HEK293 (cell line): ENCODE data around the gene PAK4.

Source experiments
- CTCF ChIA-PET: fragments of 350-600 bp; formaldehyde crosslinking; extraction: SDS; loops from one replicate; lab custom pipeline; 2021; ENCODE audit warnings: antibody characterized with exemption; lab: Yijun Ruan, JAX
- POLR2A ChIA-PET: fragments of 300-600 bp; formaldehyde crosslinking; extraction: SDS; loops from one replicate; lab custom pipeline; 2020; ENCODE audit warnings: antibody characterized with exemption, inconsistent platforms; lab: Yijun Ruan, JAX
- H3K27ac ChIP-seq: fragments of 200-500 bp; sonication (Bioruptor generic); 2 replicates; pipeline ENCODE4 v1.5.1; 2014; ENCODE audit warnings: low read depth, low read length, control low read depth, inconsistent platforms; ENCODE audit errors: extremely low read depth
- H3K36me3 ChIP-seq, 2 experiments: fragments of 200-500 bp in 1 of 2; sonication (Bioruptor generic) in 1 of 2; 1 replicate in 1 of 2; 2 replicates in 1 of 2; pipeline ENCODE4 v1.5.1; 2014 to 2017; ENCODE audit warnings: inconsistent platforms in 2 of 2, low read length in 2 of 2; ENCODE audit not compliant: control insufficient read depth in 2 of 2, insufficient read depth in 1 of 2
- H3K4me1 ChIP-seq: fragments of 200-500 bp; sonication (Bioruptor generic); 2 replicates; pipeline ENCODE4 v1.5.1; 2014; ENCODE audit warnings: mild to moderate bottlenecking, low read length, inconsistent platforms; ENCODE audit not compliant: control insufficient read depth, insufficient read depth
- H3K4me3 ChIP-seq: 2 replicates; pipeline ENCODE4 v1.5.1; 2011; ENCODE audit warnings: low read depth, mild to moderate bottlenecking, control low read depth, low read length, moderate library complexity
- H3K9me3 ChIP-seq: fragments of 200-500 bp; sonication (Bioruptor generic); 2 replicates; pipeline ENCODE4 v1.5.1; 2014; ENCODE audit warnings: low read depth, low read length, inconsistent platforms; ENCODE audit not compliant: control insufficient read depth, insufficient read depth
- BCL6B ChIP-seq: fragments of 450-650 bp; formaldehyde crosslinking; IDR thresholded peaks from 2 replicates; pipeline ENCODE4 v1.5.1; 2017; ENCODE audit warnings: missing biosample characterization, missing genetic modification characterization
- HIC1 ChIP-seq: fragments of 450-650 bp; formaldehyde crosslinking; IDR thresholded peaks from 2 replicates; pipeline ENCODE4 v1.5.1; 2016; ENCODE audit warnings: missing biosample characterization, missing genetic modification characterization
- IKZF3 ChIP-seq: fragments of 450-650 bp; IDR thresholded peaks from 2 replicates; pipeline ENCODE4 v1.5.0; 2018; ENCODE audit warnings: missing biosample characterization, mild to moderate bottlenecking, missing genetic modification characterization, moderate library complexity
- INSM2 ChIP-seq: fragments of 450-650 bp; formaldehyde crosslinking; IDR thresholded peaks from 2 replicates; pipeline ENCODE4 v1.5.1; 2016; ENCODE audit warnings: missing biosample characterization, missing genetic modification characterization
- REST ChIP-seq: fragments of 450-650 bp; formaldehyde crosslinking; IDR thresholded peaks from 2 replicates; pipeline ENCODE4 v1.5.1; 2016; ENCODE audit warnings: missing biosample characterization, missing genetic modification characterization
- WT1 ChIP-seq: fragments of 450-650 bp; formaldehyde crosslinking; IDR thresholded peaks from 2 replicates; pipeline ENCODE4 v1.5.1; 2016; ENCODE audit warnings: missing biosample characterization, missing genetic modification characterization
- ZBTB20 ChIP-seq: fragments of 450-650 bp; formaldehyde crosslinking; IDR thresholded peaks from 2 replicates; pipeline ENCODE4 v1.5.1; 2016; ENCODE audit warnings: missing biosample characterization, missing genetic modification characterization
- ZBTB21 ChIP-seq: fragments of 450-650 bp; formaldehyde crosslinking; IDR thresholded peaks from 2 replicates; pipeline ENCODE4 v1.5.1; 2017; ENCODE audit warnings: missing biosample characterization, missing genetic modification characterization
- ZNF274 ChIP-seq, 2 experiments: fragments of 200-500 bp in 1 of 2; fragments of 450-650 bp in 1 of 2; sonication (Bioruptor generic) in 1 of 2; formaldehyde crosslinking in 1 of 2; IDR thresholded peaks; 2 replicates each; pipeline versions ENCODE4 v1.5.1 to v1.6.1; 2014 to 2016; ENCODE audit warnings: borderline replicate concordance in 1 of 2, inconsistent platforms in 1 of 2, low read length in 1 of 2, missing biosample characterization in 1 of 2, missing genetic modification characterization in 1 of 2
- ZNF488 ChIP-seq: fragments of 450-650 bp; formaldehyde crosslinking; IDR thresholded peaks from 2 replicates; pipeline ENCODE4 v1.5.1; 2016; ENCODE audit warnings: missing biosample characterization, missing genetic modification characterization
- ZNF514 ChIP-seq: fragments of 450-650 bp; formaldehyde crosslinking; IDR thresholded peaks from 2 replicates; pipeline ENCODE4 v1.5.1; 2016; ENCODE audit warnings: missing biosample characterization, missing genetic modification characterization
- ZNF629 ChIP-seq: fragments of 450-650 bp; formaldehyde crosslinking; IDR thresholded peaks from 2 replicates; pipeline ENCODE4 v1.5.1; 2017; ENCODE audit warnings: missing biosample characterization, missing genetic modification characterization
- ZSCAN23 ChIP-seq: fragments of 450-650 bp; formaldehyde crosslinking; IDR thresholded peaks from 2 replicates; pipeline ENCODE4 v1.5.1; 2016; ENCODE audit warnings: missing biosample characterization, missing genetic modification characterization
- ZSCAN5A ChIP-seq: fragments of 450-650 bp; formaldehyde crosslinking; IDR thresholded peaks from 2 replicates; pipeline ENCODE4 v1.5.1; 2016; ENCODE audit warnings: missing biosample characterization, missing genetic modification characterization

PAK4 gene

GRCh38 chr19:39125554-39126311 is at the start of gene PAK4 (continued):
- TF ChIP-seq ZNF514 (tag by site-specific recombination) (no peak), ZNF629 (tag by site-specific recombination) (peak; percentile 76), ZBTB20 (tag by site-specific recombination) (peak; percentile 62; the same call in 1 of the 2 replicates), ZSCAN23 (tag by site-specific recombination) (peak; percentile 63; the same call in 1 of the 2 replicates)

- H3K4me1 ChIP-seq = peaks cover 5% of the 10 kb centered on the region; the same call in 1 of the 2 replicates
- no peak overlapping the region for H3K27ac ChIP-seq
- ChIA-PET POLR2A (no interaction called here), CTCF (interaction anchor here (0.5 to 3.5 kb wide), 2 partner anchors 13 to 26 kb away, joined by 5 to 18 read pairs; no protein-coding TSS in a partner anchor)
- H3K36me3 ChIP-seq = no peaks in the 10 kb centered on the region; a peak in 1 of 3 replicates
- TF ChIP-seq BCL6B (tag by site-specific recombination) (no peak), ZSCAN5A (tag by site-specific recombination) (peak; percentile 17; the same call in 1 of the 2 replicates), ZNF274 (IDR thresholded peaks at IDR 0.05; ENCODE audit: low read length) (no peak), ZNF274 (tag by site-specific recombination; IDR thresholded peaks at IDR 0.05; ENCODE audit: borderline replicate concordance) (no peak), INSM2 (tag by site-specific recombination) (0 out of 2 replicates have a peak, but pooled peaks have one; percentile 18)
- no peaks in the 10 kb centered on the region for H3K9me3 ChIP-seq
- H3K4me3 ChIP-seq = no peak overlapping the region
Observed at GRCh38 chr19:39077323-39077722, 48.3 kb upstream of the PAK4 start.

GRCh38 chr19:39078436-39079200 is 47.0 kb upstream of the PAK4 start:
- H3K27ac ChIP-seq = no peak overlapping the region
- CTCF ChIA-PET = interaction anchor here (0.5 to 3.5 kb wide), 7 partner anchors 12 to 514 kb away, joined by 3 to 18 read pairs (median 3); no protein-coding TSS in a partner anchor
- H3K36me3 ChIP-seq = no peaks in the 10 kb centered on the region; a peak in 1 of 3 replicates
- no peak overlapping the region for H3K4me3 ChIP-seq
- H3K4me1 ChIP-seq = peaks cover 5% of the 10 kb centered on the region; the same call in 1 of the 2 replicates
- no peaks in the 10 kb centered on the region for H3K9me3 ChIP-seq
- POLR2A ChIA-PET = interaction anchor here (0.5 to 1.1 kb wide), 4 partner anchors 11 to 357 kb away, joined by 3 read pairs; partner anchors contain the start of gene RPS16
- TF ChIP-seq REST (tag by site-specific recombination) (no peak), ZBTB21 (tag by site-specific recombination) (0 out of 2 replicates have a peak, but pooled peaks have one; percentile 10), HIC1 (tag by site-specific recombination) (no peak), WT1 (tag by site-specific recombination) (peak; percentile 76), IKZF3 (tag by site-specific recombination) (no peak), ZNF488 (no peak), INSM2 (tag by site-specific recombination) (peak; percentile 29; the same call in 1 of the 2 replicates)
